GM23338 (cell line): ENCODE measurements around the gene UBAP2. TPM values are rescaled to one million over a fixed set of nuclear protein-coding genes. Genes with fewer than 3 reads are reported as not detected.

Experiments used
- ATAC-seq: fragments of 200-7000 bp; cut with Tn5 transposase; 3 replicates; pipeline ENCODE4 v1.9.1; 2020
- DNase-seq: peaks from one replicate; pipeline ENCODE4 v3.0.0-alpha.2; 2015; ENCODE audit warnings: low spot score
- H2AFZ ChIP-seq: fragments of 200-600 bp; sonication (generic); 2 replicates; pipeline ENCODE4 v1.8.0; 2016; ENCODE audit warnings: antibody characterized with exemption, mild to moderate bottlenecking, moderate library complexity
- H3F3A ChIP-seq: fragments of 200-600 bp; sonication (generic); replicated peaks from 2 replicates; pipeline ENCODE4 v1.8.0; 2017; ENCODE audit warnings: antibody characterized with exemption, mixed run types, low read depth
- H3K27ac ChIP-seq: fragments of 200-600 bp; sonication (generic); 2 replicates; pipeline ENCODE4 v1.6.1; 2016; ENCODE audit warnings: low read depth
- H3K27me3 ChIP-seq: fragments of 200-600 bp; sonication (generic); 2 replicates; pipeline ENCODE4 v1.8.0; 2016; ENCODE audit warnings: mild to moderate bottlenecking, mixed run types, moderate library complexity; ENCODE audit not compliant: insufficient read depth
- H3K36me3 ChIP-seq: fragments of 200-600 bp; sonication (generic); 2 replicates; pipeline ENCODE4 v1.8.0; 2016; ENCODE audit warnings: mild to moderate bottlenecking; ENCODE audit not compliant: insufficient read depth
- H3K4me1 ChIP-seq: fragments of 200-600 bp; sonication (generic); 2 replicates; pipeline ENCODE4 v1.8.0; 2016; ENCODE audit warnings: mild to moderate bottlenecking, moderate library complexity; ENCODE audit not compliant: insufficient read depth
- H3K4me2 ChIP-seq: fragments of 200-600 bp; sonication (generic); 2 replicates; pipeline ENCODE4 v1.7.1; 2017; ENCODE audit warnings: mixed run types
- H3K4me3 ChIP-seq: fragments of 200-600 bp; sonication (generic); 2 replicates; pipeline ENCODE4 v1.6.1; 2016; ENCODE audit warnings: mixed run types
- H3K79me2 ChIP-seq: fragments of 200-600 bp; sonication (generic); replicated peaks from 2 replicates; pipeline ENCODE4 v1.8.0; 2017; ENCODE audit warnings: mild to moderate bottlenecking; ENCODE audit not compliant: insufficient read depth
- H3K9me2 ChIP-seq: fragments of 200-600 bp; sonication (generic); 2 replicates; pipeline ENCODE4 v1.8.0; 2017; ENCODE audit not compliant: insufficient read depth
- H4K20me1 ChIP-seq: fragments of 200-600 bp; sonication (generic); replicated peaks from 2 replicates; pipeline ENCODE4 v1.8.0; 2017; ENCODE audit warnings: mild to moderate bottlenecking; ENCODE audit not compliant: insufficient read depth
- H3K27ac Mint-ChIP-seq: 2 replicates; pipeline ENCODE4 v1.8.0; 2020; ENCODE audit warnings: inconsistent platforms, mild to moderate bottlenecking, moderate library complexity, mixed read lengths
- H3K27me3 Mint-ChIP-seq: 3 replicates; pipeline ENCODE4 v1.8.0; 2022; ENCODE audit warnings: low read depth, mild to moderate bottlenecking, moderate library complexity, mixed read lengths, inconsistent platforms; ENCODE audit not compliant: insufficient read depth, poor library complexity
- H3K36me3 Mint-ChIP-seq: 3 replicates; pipeline ENCODE4 v1.8.0; 2021; ENCODE audit warnings: low read depth, mild to moderate bottlenecking, inconsistent platforms, moderate library complexity, mixed read lengths
- H3K4me1 Mint-ChIP-seq: 3 replicates; pipeline ENCODE4 v1.8.0; 2020; ENCODE audit warnings: mild to moderate bottlenecking, inconsistent platforms, mixed read lengths
- H3K4me3 Mint-ChIP-seq: 3 replicates; pipeline ENCODE4 v1.8.0; 2021; ENCODE audit warnings: moderate library complexity, mild to moderate bottlenecking, inconsistent platforms, mixed read lengths
- H3K9me3 Mint-ChIP-seq: 3 replicates; pipeline ENCODE4 v1.8.0; 2020; ENCODE audit warnings: moderate library complexity, mild to moderate bottlenecking, inconsistent platforms, mixed read lengths
- CREB1 ChIP-seq: fragments of 250-450 bp; sonication (Bioruptor Pico); IDR thresholded peaks from 2 replicates; pipeline ENCODE4 v1.5.0; 2020; ENCODE audit warnings: low read depth, mild to moderate bottlenecking, moderate library complexity
- EZH2 ChIP-seq: fragments of 200-600 bp; sonication (generic); IDR thresholded peaks from one replicate; pipeline ENCODE4 v1.8.0; 2017; ENCODE audit warnings: antibody characterized with exemption, mild to moderate bottlenecking, low read depth; ENCODE audit not compliant: unreplicated experiment
- EZH2phosphoT487 ChIP-seq: fragments of 200-600 bp; sonication (generic); IDR thresholded peaks from one replicate; pipeline ENCODE4 v1.8.1; 2018; ENCODE audit warnings: antibody characterized with exemption; ENCODE audit not compliant: unreplicated experiment
- JUNB ChIP-seq: IDR thresholded peaks from one replicate; pipeline ENCODE4 v1.6.1; 2016; ENCODE audit warnings: antibody characterized with exemption; ENCODE audit not compliant: unreplicated experiment
- NANOG ChIP-seq: IDR thresholded peaks from 2 replicates; pipeline ENCODE4 v1.6.1; 2016; ENCODE audit warnings: antibody characterized with exemption, borderline replicate concordance
- POLR2AphosphoS5 ChIP-seq: IDR thresholded peaks from 2 replicates; pipeline ENCODE4 v1.6.1; 2016; ENCODE audit warnings: antibody characterized with exemption, low read depth
- STAT1 ChIP-seq: IDR thresholded peaks from one replicate; pipeline ENCODE4 v1.6.1; 2016; ENCODE audit warnings: antibody characterized with exemption; ENCODE audit not compliant: unreplicated experiment
- ZNF114 ChIP-seq: fragments of 250-450 bp; sonication (Bioruptor Pico); IDR thresholded peaks from 2 replicates; pipeline ENCODE4 v1.5.0; 2020; ENCODE audit warnings: mild to moderate bottlenecking, moderate library complexity
- ZNF331 ChIP-seq: fragments of 250-450 bp; sonication (Bioruptor Pico); IDR thresholded peaks from 2 replicates; pipeline ENCODE4 v1.5.0; 2020; ENCODE audit warnings: low read depth, mild to moderate bottlenecking, moderate library complexity
- polyA plus RNA-seq: library from polyadenylated mRNA; unstranded; fragments of >200 nt; fragmentation: Nextera tagmentation; extraction: Ambion mirVana; gene quantifications from 2 replicates; pipeline ENCODE4 v1.2.1, GENCODE V29; 2016
- total RNA-seq: library from RNA; depleted of rRNA; stranded (reverse); fragments of >200 nt; shearing (Covaris generic); gene quantifications from 2 replicates; pipeline ENCODE4 v1.2.3, GENCODE V29; 2014
- TF ChIP-seq, protein P1 (sequence below): IDR thresholded peaks from 2 replicates; pipeline ENCODE4 v1.6.1; 2016; ENCODE audit warnings: antibody characterized with exemption
- TF ChIP-seq, protein P2 (sequence below): IDR thresholded peaks from one replicate; pipeline ENCODE4 v1.6.1; 2018; ENCODE audit warnings: antibody characterized with exemption; ENCODE audit not compliant: unreplicated experiment
- TF ChIP-seq, protein P3 (sequence below): fragments of 250-450 bp; sonication (Bioruptor Pico); IDR thresholded peaks from 2 replicates; pipeline ENCODE4 v1.5.0; 2020; ENCODE audit warnings: mild to moderate bottlenecking, moderate library complexity
- TF ChIP-seq, protein P4 (sequence below), 2 experiments: fragments of 200-600 bp in 1 of 2; sonication (generic) in 1 of 2; conservative IDR thresholded peaks; 2 replicates each; pipeline versions ENCODE4 v1.5.1 to v1.6.1; 2016 to 2017; ENCODE audit warnings: antibody characterized with exemption in 2 of 2, low read depth in 2 of 2, mild to moderate bottlenecking in 2 of 2, moderate library complexity in 1 of 2

Gene UBAP2
- total and polyA plus RNA-seq, 2 experiments from 2014 or later, result 47.4 to 56.4 TPM

DNA sequence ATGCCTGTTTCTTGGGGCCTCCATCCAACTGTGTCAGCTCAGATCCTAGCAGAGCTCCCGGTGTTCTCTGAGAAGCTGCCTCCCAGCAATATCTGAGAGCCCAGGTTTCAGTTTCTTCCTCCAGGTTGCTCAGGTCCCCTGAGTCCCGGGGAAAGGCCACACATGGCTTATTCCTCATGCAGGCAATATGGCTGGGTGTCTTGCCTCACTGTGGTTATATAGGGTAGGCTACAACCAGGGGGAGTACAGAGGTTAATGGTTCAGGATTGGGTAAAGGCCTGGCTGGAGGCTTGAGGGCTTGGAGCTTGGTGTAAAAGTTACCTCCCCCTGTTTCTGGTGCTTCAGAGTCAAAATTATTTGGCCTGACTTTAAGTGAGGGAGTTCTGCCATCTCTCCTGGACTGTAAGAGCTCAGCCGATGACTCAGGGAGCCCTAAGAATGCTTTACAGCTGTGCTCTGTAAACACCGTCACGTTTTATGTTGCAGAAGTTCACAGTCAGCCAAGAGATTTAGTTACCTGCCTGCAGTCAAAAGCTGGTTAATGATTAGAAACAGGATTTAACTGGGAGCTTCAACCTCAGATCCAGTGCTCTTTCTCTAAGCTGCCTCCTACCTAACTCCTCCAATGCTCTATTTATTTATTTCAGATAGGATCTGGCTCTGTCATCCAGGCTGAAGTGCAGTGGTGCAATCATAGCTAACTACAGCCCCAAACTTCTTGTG, 24.3 kb upstream of the UBAP2 start:
- peak overlapping the region; percentile 83 for H3K27ac Mint-ChIP-seq
- H3K27ac ChIP-seq, result no peak overlapping the region
- no peaks in the 10 kb centered on the region for H3K27me3 ChIP-seq
- no peak overlapping the region for H3K4me3 ChIP-seq
- no peaks in the 10 kb centered on the region for H3K79me2 ChIP-seq
- 0 out of 2 replicates have a peak, but pooled peaks cover 4% of the 10 kb centered on the region for H3F3A ChIP-seq
- H3K36me3 ChIP-seq, result no peaks in the 10 kb centered on the region
- TF ChIP-seq CREB1, result no peak
- TF ChIP-seq, protein P1, sequence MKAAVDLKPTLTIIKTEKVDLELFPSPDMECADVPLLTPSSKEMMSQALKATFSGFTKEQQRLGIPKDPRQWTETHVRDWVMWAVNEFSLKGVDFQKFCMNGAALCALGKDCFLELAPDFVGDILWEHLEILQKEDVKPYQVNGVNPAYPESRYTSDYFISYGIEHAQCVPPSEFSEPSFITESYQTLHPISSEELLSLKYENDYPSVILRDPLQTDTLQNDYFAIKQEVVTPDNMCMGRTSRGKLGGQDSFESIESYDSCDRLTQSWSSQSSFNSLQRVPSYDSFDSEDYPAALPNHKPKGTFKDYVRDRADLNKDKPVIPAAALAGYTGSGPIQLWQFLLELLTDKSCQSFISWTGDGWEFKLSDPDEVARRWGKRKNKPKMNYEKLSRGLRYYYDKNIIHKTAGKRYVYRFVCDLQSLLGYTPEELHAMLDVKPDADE, result no peak
- TF ChIP-seq STAT1, result no peak
- no peak for TF ChIP-seq EZH2
- TF ChIP-seq EZH2phosphoT487, result no peak
- TF ChIP-seq JUNB, result no peak
- TF ChIP-seq, protein P2, sequence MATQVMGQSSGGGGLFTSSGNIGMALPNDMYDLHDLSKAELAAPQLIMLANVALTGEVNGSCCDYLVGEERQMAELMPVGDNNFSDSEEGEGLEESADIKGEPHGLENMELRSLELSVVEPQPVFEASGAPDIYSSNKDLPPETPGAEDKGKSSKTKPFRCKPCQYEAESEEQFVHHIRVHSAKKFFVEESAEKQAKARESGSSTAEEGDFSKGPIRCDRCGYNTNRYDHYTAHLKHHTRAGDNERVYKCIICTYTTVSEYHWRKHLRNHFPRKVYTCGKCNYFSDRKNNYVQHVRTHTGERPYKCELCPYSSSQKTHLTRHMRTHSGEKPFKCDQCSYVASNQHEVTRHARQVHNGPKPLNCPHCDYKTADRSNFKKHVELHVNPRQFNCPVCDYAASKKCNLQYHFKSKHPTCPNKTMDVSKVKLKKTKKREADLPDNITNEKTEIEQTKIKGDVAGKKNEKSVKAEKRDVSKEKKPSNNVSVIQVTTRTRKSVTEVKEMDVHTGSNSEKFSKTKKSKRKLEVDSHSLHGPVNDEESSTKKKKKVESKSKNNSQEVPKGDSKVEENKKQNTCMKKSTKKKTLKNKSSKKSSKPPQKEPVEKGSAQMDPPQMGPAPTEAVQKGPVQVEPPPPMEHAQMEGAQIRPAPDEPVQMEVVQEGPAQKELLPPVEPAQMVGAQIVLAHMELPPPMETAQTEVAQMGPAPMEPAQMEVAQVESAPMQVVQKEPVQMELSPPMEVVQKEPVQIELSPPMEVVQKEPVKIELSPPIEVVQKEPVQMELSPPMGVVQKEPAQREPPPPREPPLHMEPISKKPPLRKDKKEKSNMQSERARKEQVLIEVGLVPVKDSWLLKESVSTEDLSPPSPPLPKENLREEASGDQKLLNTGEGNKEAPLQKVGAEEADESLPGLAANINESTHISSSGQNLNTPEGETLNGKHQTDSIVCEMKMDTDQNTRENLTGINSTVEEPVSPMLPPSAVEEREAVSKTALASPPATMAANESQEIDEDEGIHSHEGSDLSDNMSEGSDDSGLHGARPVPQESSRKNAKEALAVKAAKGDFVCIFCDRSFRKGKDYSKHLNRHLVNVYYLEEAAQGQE, result no peak
- TF ChIP-seq, protein P3, sequence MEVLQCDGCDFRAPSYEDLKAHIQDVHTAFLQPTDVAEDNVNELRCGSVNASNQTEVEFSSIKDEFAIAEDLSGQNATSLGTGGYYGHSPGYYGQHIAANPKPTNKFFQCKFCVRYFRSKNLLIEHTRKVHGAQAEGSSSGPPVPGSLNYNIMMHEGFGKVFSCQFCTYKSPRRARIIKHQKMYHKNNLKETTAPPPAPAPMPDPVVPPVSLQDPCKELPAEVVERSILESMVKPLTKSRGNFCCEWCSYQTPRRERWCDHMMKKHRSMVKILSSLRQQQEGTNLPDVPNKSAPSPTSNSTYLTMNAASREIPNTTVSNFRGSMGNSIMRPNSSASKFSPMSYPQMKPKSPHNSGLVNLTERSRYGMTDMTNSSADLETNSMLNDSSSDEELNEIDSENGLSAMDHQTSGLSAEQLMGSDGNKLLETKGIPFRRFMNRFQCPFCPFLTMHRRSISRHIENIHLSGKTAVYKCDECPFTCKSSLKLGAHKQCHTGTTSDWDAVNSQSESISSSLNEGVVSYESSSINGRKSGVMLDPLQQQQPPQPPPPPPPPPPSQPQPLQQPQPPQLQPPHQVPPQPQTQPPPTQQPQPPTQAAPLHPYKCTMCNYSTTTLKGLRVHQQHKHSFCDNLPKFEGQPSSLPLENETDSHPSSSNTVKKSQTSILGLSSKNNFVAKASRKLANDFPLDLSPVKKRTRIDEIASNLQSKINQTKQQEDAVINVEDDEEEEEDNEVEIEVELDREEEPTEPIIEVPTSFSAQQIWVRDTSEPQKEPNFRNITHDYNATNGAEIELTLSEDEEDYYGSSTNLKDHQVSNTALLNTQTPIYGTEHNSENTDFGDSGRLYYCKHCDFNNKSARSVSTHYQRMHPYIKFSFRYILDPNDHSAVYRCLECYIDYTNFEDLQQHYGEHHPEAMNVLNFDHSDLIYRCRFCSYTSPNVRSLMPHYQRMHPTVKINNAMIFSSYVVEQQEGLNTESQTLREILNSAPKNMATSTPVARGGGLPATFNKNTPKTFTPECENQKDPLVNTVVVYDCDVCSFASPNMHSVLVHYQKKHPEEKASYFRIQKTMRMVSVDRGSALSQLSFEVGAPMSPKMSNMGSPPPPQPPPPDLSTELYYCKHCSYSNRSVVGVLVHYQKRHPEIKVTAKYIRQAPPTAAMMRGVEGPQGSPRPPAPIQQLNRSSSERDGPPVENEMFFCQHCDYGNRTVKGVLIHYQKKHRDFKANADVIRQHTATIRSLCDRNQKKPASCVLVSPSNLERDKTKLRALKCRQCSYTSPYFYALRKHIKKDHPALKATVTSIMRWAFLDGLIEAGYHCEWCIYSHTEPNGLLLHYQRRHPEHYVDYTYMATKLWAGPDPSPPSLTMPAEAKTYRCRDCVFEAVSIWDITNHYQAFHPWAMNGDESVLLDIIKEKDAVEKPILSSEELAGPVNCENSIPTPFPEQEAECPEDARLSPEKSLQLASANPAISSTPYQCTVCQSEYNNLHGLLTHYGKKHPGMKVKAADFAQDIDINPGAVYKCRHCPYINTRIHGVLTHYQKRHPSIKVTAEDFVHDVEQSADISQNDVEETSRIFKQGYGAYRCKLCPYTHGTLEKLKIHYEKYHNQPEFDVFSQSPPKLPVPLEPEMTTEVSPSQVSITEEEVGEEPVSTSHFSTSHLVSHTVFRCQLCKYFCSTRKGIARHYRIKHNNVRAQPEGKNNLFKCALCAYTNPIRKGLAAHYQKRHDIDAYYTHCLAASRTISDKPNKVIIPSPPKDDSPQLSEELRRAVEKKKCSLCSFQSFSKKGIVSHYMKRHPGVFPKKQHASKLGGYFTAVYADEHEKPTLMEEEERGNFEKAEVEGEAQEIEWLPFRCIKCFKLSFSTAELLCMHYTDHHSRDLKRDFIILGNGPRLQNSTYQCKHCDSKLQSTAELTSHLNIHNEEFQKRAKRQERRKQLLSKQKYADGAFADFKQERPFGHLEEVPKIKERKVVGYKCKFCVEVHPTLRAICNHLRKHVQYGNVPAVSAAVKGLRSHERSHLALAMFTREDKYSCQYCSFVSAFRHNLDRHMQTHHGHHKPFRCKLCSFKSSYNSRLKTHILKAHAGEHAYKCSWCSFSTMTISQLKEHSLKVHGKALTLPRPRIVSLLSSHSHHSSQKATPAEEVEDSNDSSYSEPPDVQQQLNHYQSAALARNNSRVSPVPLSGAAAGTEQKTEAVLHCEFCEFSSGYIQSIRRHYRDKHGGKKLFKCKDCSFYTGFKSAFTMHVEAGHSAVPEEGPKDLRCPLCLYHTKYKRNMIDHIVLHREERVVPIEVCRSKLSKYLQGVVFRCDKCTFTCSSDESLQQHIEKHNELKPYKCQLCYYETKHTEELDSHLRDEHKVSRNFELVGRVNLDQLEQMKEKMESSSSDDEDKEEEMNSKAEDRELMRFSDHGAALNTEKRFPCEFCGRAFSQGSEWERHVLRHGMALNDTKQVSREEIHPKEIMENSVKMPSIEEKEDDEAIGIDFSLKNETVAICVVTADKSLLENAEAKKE (CRISPR knock-in tag), result no peak
- TF ChIP-seq ZNF114 (CRISPR knock-in tag), result no peak
- TF ChIP-seq NANOG, result no peak
- TF ChIP-seq, protein P4, sequence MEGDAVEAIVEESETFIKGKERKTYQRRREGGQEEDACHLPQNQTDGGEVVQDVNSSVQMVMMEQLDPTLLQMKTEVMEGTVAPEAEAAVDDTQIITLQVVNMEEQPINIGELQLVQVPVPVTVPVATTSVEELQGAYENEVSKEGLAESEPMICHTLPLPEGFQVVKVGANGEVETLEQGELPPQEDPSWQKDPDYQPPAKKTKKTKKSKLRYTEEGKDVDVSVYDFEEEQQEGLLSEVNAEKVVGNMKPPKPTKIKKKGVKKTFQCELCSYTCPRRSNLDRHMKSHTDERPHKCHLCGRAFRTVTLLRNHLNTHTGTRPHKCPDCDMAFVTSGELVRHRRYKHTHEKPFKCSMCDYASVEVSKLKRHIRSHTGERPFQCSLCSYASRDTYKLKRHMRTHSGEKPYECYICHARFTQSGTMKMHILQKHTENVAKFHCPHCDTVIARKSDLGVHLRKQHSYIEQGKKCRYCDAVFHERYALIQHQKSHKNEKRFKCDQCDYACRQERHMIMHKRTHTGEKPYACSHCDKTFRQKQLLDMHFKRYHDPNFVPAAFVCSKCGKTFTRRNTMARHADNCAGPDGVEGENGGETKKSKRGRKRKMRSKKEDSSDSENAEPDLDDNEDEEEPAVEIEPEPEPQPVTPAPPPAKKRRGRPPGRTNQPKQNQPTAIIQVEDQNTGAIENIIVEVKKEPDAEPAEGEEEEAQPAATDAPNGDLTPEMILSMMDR (conservative IDR thresholded peaks at IDR 0.05; ENCODE audit: low read depth in 2 of 2), result no peak
- TF ChIP-seq ZNF331 (CRISPR knock-in tag), result no peak
- TF ChIP-seq POLR2AphosphoS5, result no peak
- peak overlapping the region; percentile 92 for H2AFZ ChIP-seq
- H3K36me3 Mint-ChIP-seq, result no peaks in the 10 kb centered on the region
- H3K4me1 Mint-ChIP-seq, result peaks cover 15% of the 10 kb centered on the region
- no peak for DNase-seq
- no peak overlapping the region; the same call in 1 of the 2 replicates for H3K4me2 ChIP-seq
- H3K4me1 ChIP-seq, result peaks cover 9% of the 10 kb centered on the region; the same call in 1 of the 2 replicates
- H3K9me2 ChIP-seq, result no peaks in the 10 kb centered on the region
- H4K20me1 ChIP-seq, result no peaks in the 10 kb centered on the region
- peak; percentile 27 for ATAC-seq
- H3K9me3 Mint-ChIP-seq, result no peaks in the 10 kb centered on the region
- peaks cover 10% of the 10 kb centered on the region for H3K27me3 Mint-ChIP-seq
- no peak overlapping the region for H3K4me3 Mint-ChIP-seq
